IPS-18c (cell line): ENCODE data around the gene PPP6R2.

ENCODE experiments used
- H3K4me3 ChIP-seq: 2 replicates; pipeline ENCODE4 v1.7.0; 2013; ENCODE audit warnings: low read depth, mild to moderate bottlenecking, low read length, moderate library complexity; ENCODE audit not compliant: insufficient read depth
- H3K9me3 ChIP-seq: one replicate; pipeline ENCODE4 v1.6.1; 2013; ENCODE audit warnings: mild to moderate bottlenecking, low read length, moderate library complexity; ENCODE audit not compliant: control insufficient read depth, insufficient read depth

PPP6R2 gene

GRCh38 chr22:50477923-50478322 lies 134.8 kb downstream of the PPP6R2 start:
- Histone ChIP-seq H3K9me3 (no peaks in the 10 kb centered on the region), H3K4me3 (no peak overlapping the region)

GRCh38 chr22:50479721-50480120 lies 136.6 kb downstream of the PPP6R2 start:
- Histone ChIP-seq H3K4me3 (no peak overlapping the region), H3K9me3 (no peaks in the 10 kb centered on the region)

GRCh38 chr22:50481045-50481439 lies 137.9 kb downstream of the PPP6R2 start:
- no peaks in the 10 kb centered on the region for H3K9me3 ChIP-seq
- peak overlapping the region; percentile 71 for H3K4me3 ChIP-seq

GRCh38 chr22:50481440-50482106 lies 138.4 kb downstream of the PPP6R2 start, which contains the start of gene ADM2:
ADM2 (plus strand) TSS chr22:50481543; CDS start chr22:50481848, 305 bp downstream.
- no peaks in the 10 kb centered on the region for H3K9me3 ChIP-seq
- peak within 1 kb of the TSS; percentile 71 for H3K4me3 ChIP-seq

GRCh38 chr22:50482107-50483074 lies 139.3 kb downstream of the PPP6R2 start:
- H3K9me3 ChIP-seq, result no peaks in the 10 kb centered on the region
- peak overlapping the region; percentile 71 for H3K4me3 ChIP-seq

GRCh38 chr22:50483106-50483505 lies 140.0 kb downstream of the PPP6R2 start:
- Histone ChIP-seq H3K4me3 (no peak overlapping the region; the same call in 1 of the 2 replicates), H3K9me3 (no peaks in the 10 kb centered on the region)

GRCh38 chr22:50483556-50483955 lies 140.4 kb downstream of the PPP6R2 start:
- Histone ChIP-seq H3K4me3 (no peak overlapping the region; the same call in 1 of the 2 replicates), H3K9me3 (no peaks in the 10 kb centered on the region)

GRCh38 chr22:50483977-50484853 lies 141.1 kb downstream of the PPP6R2 start:
- no peaks in the 10 kb centered on the region for H3K9me3 ChIP-seq
- no peak overlapping the region for H3K4me3 ChIP-seq

- H3K9me3 ChIP-seq, result no peaks in the 10 kb centered on the region
- no peak overlapping the region for H3K4me3 ChIP-seq
These were observed 142.3 kb downstream of the PPP6R2 start for GRCh38 chr22:50485221-50486131.

GRCh38 chr22:50486561-50487289 lies 143.6 kb downstream of the PPP6R2 start, which contains the start of gene MIOX:
MIOX (plus strand) TSS chr22:50486859; CDS start chr22:50486898, 39 bp downstream.
- Histone ChIP-seq H3K4me3 (no peak within 1 kb of the TSS), H3K9me3 (no peaks in the 10 kb centered on the region)

- no peaks in the 10 kb centered on the region for H3K9me3 ChIP-seq
- no peak overlapping the region for H3K4me3 ChIP-seq
These were observed 144.3 kb downstream of the PPP6R2 start for GRCh38 chr22:50487290-50488005.

GRCh38 chr22:50488006-50488677 lies 145.0 kb downstream of the PPP6R2 start:
- no peak overlapping the region for H3K4me3 ChIP-seq
- H3K9me3 ChIP-seq, result no peaks in the 10 kb centered on the region

GRCh38 chr22:50488886-50489285 lies 145.8 kb downstream of the PPP6R2 start:
- H3K4me3 ChIP-seq, result no peak overlapping the region
- H3K9me3 ChIP-seq, result no peaks in the 10 kb centered on the region

- no peaks in the 10 kb centered on the region for H3K9me3 ChIP-seq
- H3K4me3 ChIP-seq, result no peak overlapping the region
These were observed 146.5 kb downstream of the PPP6R2 start for GRCh38 chr22:50489363-50490243.
